ENCODE measurements around the gene KCNH3.

DNA sequence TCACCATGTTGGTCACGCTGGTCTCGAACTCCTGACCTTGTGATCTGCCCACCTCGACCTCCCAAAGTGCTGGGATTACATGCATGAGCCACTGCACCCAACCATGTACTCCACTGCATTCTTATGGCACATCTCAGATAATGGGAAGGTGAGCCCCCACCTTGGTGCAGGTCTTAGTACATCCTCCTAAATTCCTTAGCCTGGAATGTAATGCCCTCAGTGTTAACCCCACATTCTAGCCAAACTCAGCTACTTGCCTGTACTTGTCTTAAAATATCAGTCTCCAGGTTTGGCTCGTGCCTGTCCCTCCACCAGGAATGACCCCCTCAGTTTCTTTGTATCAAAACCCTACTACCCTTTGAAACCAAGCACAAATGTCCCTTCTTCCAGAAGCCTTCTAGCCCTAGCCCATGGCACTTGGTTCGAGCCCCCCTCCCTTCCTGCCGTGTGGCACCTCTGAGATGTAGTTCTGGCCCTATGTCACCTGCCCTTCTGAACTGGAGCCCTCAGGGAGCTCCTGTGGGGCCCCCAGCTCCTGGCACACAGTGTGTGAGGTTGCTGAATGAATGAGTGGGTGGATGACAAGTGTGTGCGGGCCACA, 8.4 kb downstream of the KCNH3 start:
- TF ChIP-seq, protein P1, sequence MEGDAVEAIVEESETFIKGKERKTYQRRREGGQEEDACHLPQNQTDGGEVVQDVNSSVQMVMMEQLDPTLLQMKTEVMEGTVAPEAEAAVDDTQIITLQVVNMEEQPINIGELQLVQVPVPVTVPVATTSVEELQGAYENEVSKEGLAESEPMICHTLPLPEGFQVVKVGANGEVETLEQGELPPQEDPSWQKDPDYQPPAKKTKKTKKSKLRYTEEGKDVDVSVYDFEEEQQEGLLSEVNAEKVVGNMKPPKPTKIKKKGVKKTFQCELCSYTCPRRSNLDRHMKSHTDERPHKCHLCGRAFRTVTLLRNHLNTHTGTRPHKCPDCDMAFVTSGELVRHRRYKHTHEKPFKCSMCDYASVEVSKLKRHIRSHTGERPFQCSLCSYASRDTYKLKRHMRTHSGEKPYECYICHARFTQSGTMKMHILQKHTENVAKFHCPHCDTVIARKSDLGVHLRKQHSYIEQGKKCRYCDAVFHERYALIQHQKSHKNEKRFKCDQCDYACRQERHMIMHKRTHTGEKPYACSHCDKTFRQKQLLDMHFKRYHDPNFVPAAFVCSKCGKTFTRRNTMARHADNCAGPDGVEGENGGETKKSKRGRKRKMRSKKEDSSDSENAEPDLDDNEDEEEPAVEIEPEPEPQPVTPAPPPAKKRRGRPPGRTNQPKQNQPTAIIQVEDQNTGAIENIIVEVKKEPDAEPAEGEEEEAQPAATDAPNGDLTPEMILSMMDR (IDR thresholded peaks at IDR 0.05; ENCODE audit: extremely low read depth in 1 of 2, insufficient read depth in 1 of 2, low read depth in 1 of 2, low read length in 2 of 2), result no peak
- TF ChIP-seq POLR2A (IDR thresholded peaks at IDR 0.05; ENCODE audit: low read depth, low read length) (no peak), JUN (IDR thresholded peaks at IDR 0.05; ENCODE audit: borderline replicate concordance, insufficient read depth, insufficient read length, low read depth) (no peak), FOS (IDR thresholded peaks at IDR 0.05; ENCODE audit: borderline replicate concordance, insufficient read depth, low read length) (no peak), EZH2 (IDR thresholded peaks at IDR 0.05; ENCODE audit: borderline replicate concordance, low read depth, low read length, severe bottlenecking) (no peak)
- TF ChIP-seq, protein P2, sequence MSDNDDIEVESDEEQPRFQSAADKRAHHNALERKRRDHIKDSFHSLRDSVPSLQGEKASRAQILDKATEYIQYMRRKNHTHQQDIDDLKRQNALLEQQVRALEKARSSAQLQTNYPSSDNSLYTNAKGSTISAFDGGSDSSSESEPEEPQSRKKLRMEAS (IDR thresholded peaks at IDR 0.05; ENCODE audit: insufficient read depth, insufficient read length), result no peak

Measured in endothelial cell of umbilical vein (primary cell).